ENCODE data around the gene IQSEC1.

Gene IQSEC1

GRCh38 chr3:13032206-13032605 lies 41.0 kb downstream of the IQSEC1 start:
- TF ChIP-seq CTCF (IDR thresholded peaks at IDR 0.05; ENCODE audit: extremely low read depth, missing control alignments) = no peak
- no peak for DNase-seq (ENCODE audit: low spot score)

GRCh38 chr3:13031621-13032020 lies 41.6 kb downstream of the IQSEC1 start:
- DNase-seq (ENCODE audit: low spot score) = no peak
- TF ChIP-seq CTCF (IDR thresholded peaks at IDR 0.05; ENCODE audit: extremely low read depth, missing control alignments) = no peak

- DNase-seq (ENCODE audit: low spot score) = no peak
- TF ChIP-seq CTCF (IDR thresholded peaks at IDR 0.05; ENCODE audit: extremely low read depth, missing control alignments) = no peak
Observed at GRCh38 chr3:13030684-13031083, 42.5 kb downstream of the IQSEC1 start.

GRCh38 chr3:13028010-13028821 lies 45.0 kb downstream of the IQSEC1 start:
- TF ChIP-seq CTCF (IDR thresholded peaks at IDR 0.05; ENCODE audit: extremely low read depth, missing control alignments) = no peak
- no peak for DNase-seq (ENCODE audit: low spot score)

- no peak for DNase-seq (ENCODE audit: low spot score)
- no peak for TF ChIP-seq CTCF (IDR thresholded peaks at IDR 0.05; ENCODE audit: extremely low read depth, missing control alignments)
Observed at GRCh38 chr3:13027154-13027553, 46.1 kb downstream of the IQSEC1 start.

- TF ChIP-seq CTCF (IDR thresholded peaks at IDR 0.05; ENCODE audit: extremely low read depth, missing control alignments) = no peak
- no peak for DNase-seq (ENCODE audit: low spot score)
Observed at GRCh38 chr3:13026534-13026933, 46.7 kb downstream of the IQSEC1 start.

- TF ChIP-seq CTCF (IDR thresholded peaks at IDR 0.05; ENCODE audit: extremely low read depth, missing control alignments) = no peak
- DNase-seq (ENCODE audit: low spot score) = no peak
Observed at GRCh38 chr3:13025778-13026518, 47.3 kb downstream of the IQSEC1 start.

Data from GM20000 (cell line).